A549 (cell line): ENCODE results near the gene ANKRD18A. TPM values are rescaled to one million over a fixed set of nuclear protein-coding genes. Genes with fewer than 3 reads are reported as not detected.

Experiments
- ATAC-seq, 2 experiments: fragments of 200-7000 bp in 1 of 2; fragments of >200 bp in 1 of 2; cut with Nextera tagmentation in 1 of 2; cut with Tn5 transposase in 1 of 2; 3 replicates each; pipeline versions ENCODE4 v1.8.0 to v1.9.1; 2018 to 2020; ENCODE audit warnings: mild to moderate bottlenecking in 1 of 2, moderate library complexity in 1 of 2
- CTCF ChIA-PET: fragments of 300-600 bp; sonication (Branson Sonifier 250); formaldehyde crosslinking; extraction: SDS; loops from one replicate; lab custom pipeline; 2021; ENCODE audit warnings: antibody characterized with exemption, inconsistent platforms; lab: Yijun Ruan, JAX
- POLR2A ChIA-PET: fragments of 350-600 bp; formaldehyde crosslinking; extraction: SDS; loops from one replicate; lab custom pipeline; 2021; ENCODE audit warnings: antibody characterized with exemption, inconsistent platforms; lab: Yijun Ruan, JAX
- DNase-seq, 2 experiments: peaks; one replicate each; pipeline versions ENCODE4 v3.0.0 to v3.0.0-alpha.2; 2011 to 2016; ENCODE audit warnings: low read depth in 1 of 2, low spot score in 1 of 2
- FAIRE-seq: peaks from 2 replicates; lab custom pipeline; 2011; peaks lifted over from hg19 to GRCh38; lab: Jason Lieb, UNC
- H3K27ac ChIP-seq, 2 experiments: fragments of >200 bp; sonication (Bioruptor Twin); formaldehyde crosslinking; 3 replicates each; pipeline ENCODE4 v1.5.1; 2016 to 2017
- H3K4me1 ChIP-seq: fragments of >200 bp; sonication (Bioruptor Twin); formaldehyde crosslinking; 3 replicates; pipeline ENCODE4 v1.6.1; 2016
- H3K4me2 ChIP-seq: fragments of >200 bp; sonication (Bioruptor Twin); formaldehyde crosslinking; 3 replicates; pipeline ENCODE4 v1.6.1; 2016
- H3K4me3 ChIP-seq: fragments of >200 bp; sonication (Bioruptor Twin); formaldehyde crosslinking; 3 replicates; pipeline ENCODE4 v1.5.1; 2016
- H3K9me3 ChIP-seq: fragments of >200 bp; sonication (Bioruptor Twin); formaldehyde crosslinking; 3 replicates; pipeline ENCODE4 v1.6.1; 2016
- CTCF ChIP-seq: fragments of >200 bp; sonication (Bioruptor Twin); formaldehyde crosslinking; IDR thresholded peaks from 3 replicates; pipeline ENCODE4 v1.5.1; 2016
- E2F6 ChIP-seq: IDR thresholded peaks from 2 replicates; pipeline ENCODE4 v1.6.1; 2012; ENCODE audit warnings: low read depth, borderline replicate concordance
- EHF ChIP-seq: fragments of 250-450 bp; sonication (Bioruptor Pico); IDR thresholded peaks from 2 replicates; pipeline ENCODE4 v1.5.0; 2020; ENCODE audit warnings: mild to moderate bottlenecking
- HMGXB4 ChIP-seq: fragments of 250-450 bp; sonication (Bioruptor Pico); IDR thresholded peaks from 2 replicates; pipeline ENCODE4 v1.5.0; 2021; ENCODE audit warnings: mild to moderate bottlenecking, moderate library complexity, borderline replicate concordance
- KDM5A ChIP-seq: fragments of 200-600 bp; sonication (generic); IDR thresholded peaks from 2 replicates; pipeline ENCODE4 v1.6.1; 2016; ENCODE audit warnings: antibody characterized with exemption, mild to moderate bottlenecking
- MAX ChIP-seq: IDR thresholded peaks from 2 replicates; pipeline ENCODE4 v1.6.1; 2012
- NR3C1 ChIP-seq: fragments of >200 bp; sonication (Bioruptor Twin); formaldehyde crosslinking; IDR thresholded peaks from 3 replicates; pipeline ENCODE4 v1.6.1; 2017
- PBX3 ChIP-seq: IDR thresholded peaks from 2 replicates; pipeline ENCODE4 v1.6.1; 2012
- POLR2A ChIP-seq: IDR thresholded peaks from 2 replicates; pipeline ENCODE4 v1.6.1; 2012; ENCODE audit warnings: mild to moderate bottlenecking, low read length
- POLR2AphosphoS2 ChIP-seq: conservative IDR thresholded peaks from 2 replicates; pipeline ENCODE4 v1.6.1; 2012; ENCODE audit warnings: low read length, improper control_type of control experiment, inconsistent platforms
- RAD21 ChIP-seq, 2 experiments: fragments of >200 bp in 1 of 2; sonication (Bioruptor Twin) in 1 of 2; formaldehyde crosslinking in 1 of 2; IDR thresholded peaks in 1 of 2; conservative IDR thresholded peaks in 1 of 2; 2 replicates in 1 of 2; 3 replicates in 1 of 2; pipeline ENCODE4 v1.6.1; 2012 to 2018; ENCODE audit warnings: inconsistent platforms in 1 of 2
- RCOR1 ChIP-seq: fragments of 150-350 bp; IDR thresholded peaks from 2 replicates; pipeline ENCODE4 v1.6.1; 2014; ENCODE audit warnings: antibody characterized with exemption, low read length, low read depth
- RFX5 ChIP-seq: fragments of 450-650 bp; IDR thresholded peaks from 2 replicates; pipeline ENCODE4 v1.7.1; 2014; ENCODE audit warnings: antibody characterized with exemption, mild to moderate bottlenecking, moderate library complexity
- SREBF2 ChIP-seq: fragments of 450-650 bp; IDR thresholded peaks from 2 replicates; pipeline ENCODE4 v1.6.1; 2014; ENCODE audit warnings: mild to moderate bottlenecking, moderate library complexity
- ZFP36 ChIP-seq: fragments of 450-650 bp; IDR thresholded peaks from 2 replicates; pipeline ENCODE4 v1.6.1; 2014; ENCODE audit warnings: borderline replicate concordance; ENCODE audit not compliant: partially characterized antibody
- ZSCAN20 ChIP-seq: fragments of 250-450 bp; sonication (Bioruptor Pico); IDR thresholded peaks from 2 replicates; pipeline ENCODE4 v1.8.0; 2022; ENCODE audit warnings: mild to moderate bottlenecking, moderate library complexity
- WGBS: methylation state at CpG from one replicate; pipeline ENCODE4 v1.1.6; 2017; ENCODE audit errors: missing lambda C conversion rate; 5-methylcytosine and 5-hydroxymethylcytosine counted together
- polyA plus RNA-seq, 4 experiments: library from polyadenylated mRNA; depleted of rRNA in 3 of 4; stranded (reverse); fragments of >200 nt; fragmentation: RNase III in 1 of 4; extraction: RNeasy Plus Mini Kit Qiagen cat#74134 plus additional on column Dnase treatment in 1 of 4; gene quantifications; 2 replicates in 3 of 4; 3 replicates in 1 of 4; pipeline ENCODE4 v1.2.3, GENCODE V29; 2011 to 2017

The ANKRD18A gene
- polyA plus RNA-seq, 2 of the 4 experiments (the other 2 are of a cell fraction): 4.0 to 15.9 TPM

- peak overlapping the region; percentile 53 for H3K4me3 ChIP-seq
- CTCF ChIA-PET: interaction anchor here (1.0 to 3.0 kb wide), 4 partner anchors 16 to 205 kb away, joined by 3 to 30 read pairs (median 9); no protein-coding TSS in a partner anchor
- peak; percentile 57 for TF ChIP-seq POLR2A
- no peak for TF ChIP-seq ZSCAN20 (CRISPR knock-in tag)
- peak; percentile 38; the same call in 1 of the 2 replicates for TF ChIP-seq E2F6
- no peak for TF ChIP-seq SREBF2
- 0 out of 3 replicates have a peak, but pooled peaks have one; percentile 6 for TF ChIP-seq CTCF
- POLR2A ChIA-PET: interaction anchor here (0.9 kb wide), 1 partner anchor 50 kb away, joined by 3 read pairs; no protein-coding TSS in a partner anchor
- peak overlapping the region; percentile 93 for H3K27ac ChIP-seq
- peak overlapping the region; percentile 81 for H3K4me2 ChIP-seq
- no peak for FAIRE-seq
- peak; percentile 62 to 70 for ATAC-seq
- H3K4me1 ChIP-seq: peaks cover 9% of the 10 kb centered on the region; the same call in 2 of the 3 replicates
- DNase-seq: peak; percentile 54 to 81
- WGBS: 4% methylated on average over 25 of the region's 30 CpGs
- H3K9me3 ChIP-seq: peaks cover 16% of the 10 kb centered on the region
These were observed 1.9 kb upstream of the ANKRD18A start for GRCh38 chr9:38622288-38622674.

GRCh38 chr9:38621434-38622287 is 1.3 kb upstream of the ANKRD18A start:
- Histone ChIP-seq H3K9me3 (peaks cover 16% of the 10 kb centered on the region), H3K4me1 (peaks cover 9% of the 10 kb centered on the region; the same call in 2 of the 3 replicates)
- POLR2A ChIA-PET: interaction anchor here (0.9 kb wide), 1 partner anchor 51 kb away, joined by 3 read pairs; no protein-coding TSS in a partner anchor
- no peak for FAIRE-seq
- no peak for TF ChIP-seq RCOR1
- no peak for TF ChIP-seq KDM5A
- TF ChIP-seq MAX: no peak
- no peak for TF ChIP-seq EHF (CRISPR knock-in tag)
- TF ChIP-seq RFX5: no peak
- no peak for TF ChIP-seq RAD21 (conservative IDR thresholded peaks at IDR 0.05 in 1 of 2, IDR thresholded peaks at IDR 0.05 in 1 of 2)
- TF ChIP-seq ZFP36: no peak
- TF ChIP-seq NR3C1: no peak
- TF ChIP-seq HMGXB4 (CRISPR knock-in tag): no peak
- no peak for TF ChIP-seq POLR2AphosphoS2
- no peak for TF ChIP-seq PBX3
- TF ChIP-seq, all 56 proteins: peak for 0
- peak overlapping the region; percentile 93 for H3K27ac ChIP-seq
- peak overlapping the region; percentile 81 for H3K4me2 ChIP-seq
- WGBS: 2% methylated on average over 22 of the region's 67 CpGs
- H3K4me3 ChIP-seq: peak overlapping the region; percentile 53
- DNase-seq (peak in 1 of 2 experiments; percentile 53), ATAC-seq (peak; percentile 59 to 63)
- CTCF ChIA-PET: interaction anchor here (0.6 to 3.0 kb wide), 19 partner anchors 9 to 290 kb away, joined by 3 to 30 read pairs (median 4); no protein-coding TSS in a partner anchor
